Osteocyte (in vitro differentiated cells): Measurements from ENCODE around the gene TSPAN10. TPM values are rescaled to one million over a fixed set of nuclear protein-coding genes. Genes with fewer than 3 reads are reported as not detected.

Source experiments
- DNase-seq: peaks from one replicate; pipeline ENCODE4 v3.0.0; 2021; ENCODE audit warnings: mixed read lengths; ENCODE audit not compliant: unreplicated experiment; ENCODE audit errors: extremely low spot score
- H3K27ac Mint-ChIP-seq: one replicate; pipeline ENCODE4 v1.8.0; 2021; ENCODE audit warnings: mild to moderate bottlenecking, mixed read lengths; ENCODE audit not compliant: unreplicated experiment
- H3K27me3 Mint-ChIP-seq: one replicate; pipeline ENCODE4 v1.8.0; 2021; ENCODE audit warnings: mixed read lengths; ENCODE audit not compliant: unreplicated experiment
- H3K36me3 Mint-ChIP-seq: one replicate; pipeline ENCODE4 v1.8.0; 2021; ENCODE audit warnings: mixed read lengths; ENCODE audit not compliant: unreplicated experiment
- H3K4me1 Mint-ChIP-seq: one replicate; pipeline ENCODE4 v1.8.0; 2021; ENCODE audit warnings: mixed read lengths; ENCODE audit not compliant: unreplicated experiment
- H3K4me3 Mint-ChIP-seq: one replicate; pipeline ENCODE4 v1.8.0; 2021; ENCODE audit warnings: mild to moderate bottlenecking, moderate library complexity, mixed read lengths; ENCODE audit not compliant: unreplicated experiment
- H3K9me3 Mint-ChIP-seq: one replicate; pipeline ENCODE4 v1.8.0; 2021; ENCODE audit warnings: mixed read lengths; ENCODE audit not compliant: unreplicated experiment
- CTCF ChIP-seq: fragments of 200-600 bp; sonication (generic); IDR thresholded peaks from 2 replicates; pipeline ENCODE4 v1.5.0; 2021; ENCODE audit warnings: antibody characterized with exemption, mild to moderate bottlenecking, moderate library complexity
- total RNA-seq: library from RNA; stranded (reverse); gene quantifications from 2 replicates; pipeline ENCODE4 v1.2.1, GENCODE V29; 2021

TSPAN10 gene
- total RNA-seq, 1 donor from 2014 or later = 1.6 TPM

DNA sequence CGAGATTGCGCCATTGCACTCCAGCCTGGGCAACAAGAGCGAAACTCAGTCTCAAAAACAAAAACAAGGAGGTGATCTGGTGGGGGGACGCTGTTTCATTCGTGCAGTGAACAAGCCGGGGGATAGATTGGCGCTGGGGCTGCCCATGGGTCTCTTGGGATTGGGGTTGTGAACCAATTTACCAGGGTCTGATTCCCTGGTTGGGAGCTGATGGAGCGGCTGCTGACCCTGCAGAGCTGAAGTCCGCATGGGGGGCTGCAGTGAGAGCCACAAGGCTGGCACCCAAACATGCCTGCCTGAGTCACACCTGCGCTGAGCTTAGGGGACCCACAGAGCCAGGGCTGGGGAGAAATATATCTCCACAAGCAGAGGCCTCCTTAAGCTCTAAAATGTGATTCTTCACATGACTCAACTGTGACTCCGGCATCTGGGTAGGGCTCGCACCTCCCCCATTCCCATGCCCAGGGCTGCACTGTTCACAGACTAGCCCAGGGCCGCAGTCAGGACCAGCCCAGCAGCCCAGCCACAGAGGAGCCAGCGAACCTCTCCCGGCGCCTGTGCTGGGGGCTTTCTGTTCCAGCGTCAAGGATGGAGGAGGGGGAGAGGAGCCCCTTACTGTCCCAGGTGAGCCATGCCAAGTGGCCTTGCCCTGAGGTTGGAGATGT lies 5.0 kb downstream of the TSPAN10 start:
- Mint-ChIP-seq H3K4me3 (no peak overlapping the region), H3K4me1 (peaks cover 8% of the 10 kb centered on the region), H3K27ac (no peak overlapping the region), H3K27me3 (no peaks in the 10 kb centered on the region), H3K9me3 (no peaks in the 10 kb centered on the region), H3K36me3 (no peaks in the 10 kb centered on the region)
- DNase-seq = no peak
- TF ChIP-seq CTCF = no peak

- Mint-ChIP-seq H3K9me3 (no peaks in the 10 kb centered on the region), H3K4me3 (no peak overlapping the region), H3K27ac (no peak overlapping the region), H3K27me3 (no peaks in the 10 kb centered on the region), H3K36me3 (no peaks in the 10 kb centered on the region), H3K4me1 (peaks cover 4% of the 10 kb centered on the region)
- TF ChIP-seq CTCF = no peak
- DNase-seq = no peak
Observed at GRCh38 chr17:81644496-81644895, 7.5 kb downstream of the TSPAN10 start.

- peaks cover 4% of the 10 kb centered on the region for H3K4me1 Mint-ChIP-seq
- H3K9me3 Mint-ChIP-seq = no peaks in the 10 kb centered on the region
- TF ChIP-seq CTCF = no peak
- H3K4me3 Mint-ChIP-seq = no peak overlapping the region
- no peaks in the 10 kb centered on the region for H3K27me3 Mint-ChIP-seq
- DNase-seq = no peak
- H3K36me3 Mint-ChIP-seq = no peaks in the 10 kb centered on the region
- H3K27ac Mint-ChIP-seq = no peak overlapping the region
Observed at GRCh38 chr17:81644976-81645952, 8.3 kb downstream of the TSPAN10 start.

DNA sequence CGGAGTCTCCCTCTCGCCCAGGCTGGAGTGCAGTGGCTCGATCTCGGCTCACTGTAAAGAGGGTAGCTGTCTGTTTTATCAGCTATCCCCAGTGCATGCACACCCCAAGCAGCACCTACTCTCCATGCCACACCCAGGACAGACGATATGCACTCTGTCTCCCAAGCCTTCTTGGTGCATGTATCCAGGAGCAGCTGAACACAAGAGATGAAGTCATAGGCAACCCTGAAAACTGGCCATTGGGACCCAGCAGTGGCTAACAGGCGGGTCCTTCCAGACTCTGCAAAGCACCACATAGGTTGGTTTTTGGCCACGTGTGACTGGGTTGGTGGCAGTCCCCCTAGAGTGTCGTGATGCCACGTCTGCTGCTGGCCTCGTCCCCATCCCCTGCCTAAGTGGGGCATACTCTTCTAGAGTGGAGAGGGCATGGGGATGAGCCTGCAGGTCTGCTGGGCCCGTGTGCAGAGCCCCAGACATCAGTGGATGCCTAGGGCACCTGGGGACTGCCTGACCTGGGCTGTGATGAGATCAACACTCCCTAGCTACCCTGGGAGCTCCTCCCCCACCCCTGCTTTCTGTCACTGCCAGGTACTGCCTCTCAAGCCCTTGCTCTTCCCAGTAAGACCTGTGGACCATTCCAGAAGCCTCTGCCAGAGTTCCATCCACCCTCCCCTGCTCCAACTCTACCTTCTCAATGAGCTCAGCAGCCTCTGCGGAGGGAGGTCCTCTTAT lies 10.0 kb downstream of the TSPAN10 start:
- H3K36me3 Mint-ChIP-seq = no peaks in the 10 kb centered on the region
- H3K4me1 Mint-ChIP-seq = peaks cover 4% of the 10 kb centered on the region
- no peak overlapping the region for H3K4me3 Mint-ChIP-seq
- no peak for DNase-seq
- H3K9me3 Mint-ChIP-seq = no peaks in the 10 kb centered on the region
- H3K27me3 Mint-ChIP-seq = no peaks in the 10 kb centered on the region
- no peak overlapping the region for H3K27ac Mint-ChIP-seq
- TF ChIP-seq CTCF = no peak
